ENCODE results near the gene CNGA1. TPM values are rescaled to one million over a fixed set of nuclear protein-coding genes. Genes with fewer than 3 reads are reported as not detected.

Gene CNGA1
- total RNA-seq, 2 donors from 2014 or later: 1.6 to 5.7 TPM

GRCh38 chr4:48038666-48039065 lies 22.2 kb upstream of the CNGA1 start:
- no peaks in the 10 kb centered on the region for H3K9me3 ChIP-seq
- H3K36me3 ChIP-seq: no peaks in the 10 kb centered on the region
- no peak for DNase-seq (ENCODE audit: low spot score)
- no peak overlapping the region for H3K4me3 ChIP-seq
- intact Hi-C loops (cut with DNase I): no loop called here
- WGBS: 10% methylated on average over 2 of the region's 2 CpGs
- no peaks in the 10 kb centered on the region for H3K27me3 ChIP-seq (replicated peaks; ENCODE audit: insufficient read depth)
- no peaks in the 10 kb centered on the region for H3K4me1 ChIP-seq (replicated peaks)
- no peak overlapping the region for H3K27ac ChIP-seq
- TF ChIP-seq CTCF (IDR thresholded peaks at IDR 0.05) (no peak), POLR2A (IDR thresholded peaks at IDR 0.05) (no peak), POLR2AphosphoS5 (IDR thresholded peaks at IDR 0.05) (no peak)

- Histone ChIP-seq H3K36me3 (no peaks in the 10 kb centered on the region), H3K4me1 (replicated peaks) (no peaks in the 10 kb centered on the region), H3K4me3 (no peak overlapping the region), H3K27ac (no peak overlapping the region), H3K27me3 (replicated peaks; ENCODE audit: insufficient read depth) (no peaks in the 10 kb centered on the region), H3K9me3 (no peaks in the 10 kb centered on the region)
- WGBS: 57% methylated on average over 2 of the region's 2 CpGs
- TF ChIP-seq POLR2AphosphoS5 (IDR thresholded peaks at IDR 0.05) (no peak), POLR2A (IDR thresholded peaks at IDR 0.05) (no peak), CTCF (IDR thresholded peaks at IDR 0.05) (no peak)
- intact Hi-C loops (cut with DNase I): no loop called here
- no peak for DNase-seq (ENCODE audit: low spot score)
These were observed 20.6 kb upstream of the CNGA1 start for GRCh38 chr4:48037117-48037462.

- intact Hi-C loops (cut with DNase I): no loop called here
- TF ChIP-seq CTCF (IDR thresholded peaks at IDR 0.05): no peak
- TF ChIP-seq POLR2A (IDR thresholded peaks at IDR 0.05): no peak
- TF ChIP-seq POLR2AphosphoS5 (IDR thresholded peaks at IDR 0.05): no peak
These were observed 19.5 kb upstream of the CNGA1 start for GRCh38 chr4:48035952-48036351.

GRCh38 chr4:48033825-48034413 lies 17.4 kb upstream of the CNGA1 start:
- TF ChIP-seq POLR2A (IDR thresholded peaks at IDR 0.05): no peak
- peak in 2 of 4 experiments; percentile 42 to 48 for TF ChIP-seq CTCF (IDR thresholded peaks at IDR 0.05)
- H3K4me3 ChIP-seq: no peak overlapping the region
- WGBS: 91% methylated on average over 1 of the region's 1 CpG
- intact Hi-C loops (cut with DNase I): no loop called here
- H3K27me3 ChIP-seq (replicated peaks; ENCODE audit: insufficient read depth): no peaks in the 10 kb centered on the region
- no peaks in the 10 kb centered on the region for H3K4me1 ChIP-seq (replicated peaks)
- no peaks in the 10 kb centered on the region for H3K36me3 ChIP-seq
- DNase-seq (ENCODE audit: low spot score): peak; percentile 20
- H3K9me3 ChIP-seq: no peaks in the 10 kb centered on the region
- H3K27ac ChIP-seq: no peak overlapping the region

More at GRCh38 chr4:48035952-48036351, 19.5 kb upstream of the CNGA1 start:
- Histone ChIP-seq H3K9me3 (no peaks in the 10 kb centered on the region), H3K4me3 (no peak overlapping the region), H3K4me1 (replicated peaks) (no peaks in the 10 kb centered on the region), H3K36me3 (no peaks in the 10 kb centered on the region), H3K27me3 (replicated peaks; ENCODE audit: insufficient read depth) (no peaks in the 10 kb centered on the region), H3K27ac (no peak overlapping the region)
- 79% methylated on average over 3 of the region's 3 CpGs for WGBS
- no peak for DNase-seq (ENCODE audit: low spot score)

- intact Hi-C loops (cut with DNase I): no loop called here
- H3K9me3 ChIP-seq: no peaks in the 10 kb centered on the region
These were observed 16.9 kb upstream of the CNGA1 start for GRCh38 chr4:48033412-48033811.

More at GRCh38 chr4:48033412-48033811, 16.9 kb upstream of the CNGA1 start:
- DNase-seq (ENCODE audit: low spot score): no peak
- TF ChIP-seq POLR2AphosphoS5 (IDR thresholded peaks at IDR 0.05) (no peak), POLR2A (IDR thresholded peaks at IDR 0.05) (no peak), CTCF (IDR thresholded peaks at IDR 0.05) (no peak)
- no peak overlapping the region for H3K27ac ChIP-seq
- H3K4me1 ChIP-seq (replicated peaks): no peaks in the 10 kb centered on the region
- H3K4me3 ChIP-seq: no peak overlapping the region
- H3K36me3 ChIP-seq: no peaks in the 10 kb centered on the region
- H3K27me3 ChIP-seq (replicated peaks; ENCODE audit: insufficient read depth): no peaks in the 10 kb centered on the region

All from prostate gland (tissue), 2 donors.